ENCODE measurements around the gene CRTC1. TPM values are rescaled to one million over a fixed set of nuclear protein-coding genes. Genes with fewer than 3 reads are reported as not detected.

CRTC1 gene
- total RNA-seq, 1 donor from 2014 or later = 7.2 TPM

DNA sequence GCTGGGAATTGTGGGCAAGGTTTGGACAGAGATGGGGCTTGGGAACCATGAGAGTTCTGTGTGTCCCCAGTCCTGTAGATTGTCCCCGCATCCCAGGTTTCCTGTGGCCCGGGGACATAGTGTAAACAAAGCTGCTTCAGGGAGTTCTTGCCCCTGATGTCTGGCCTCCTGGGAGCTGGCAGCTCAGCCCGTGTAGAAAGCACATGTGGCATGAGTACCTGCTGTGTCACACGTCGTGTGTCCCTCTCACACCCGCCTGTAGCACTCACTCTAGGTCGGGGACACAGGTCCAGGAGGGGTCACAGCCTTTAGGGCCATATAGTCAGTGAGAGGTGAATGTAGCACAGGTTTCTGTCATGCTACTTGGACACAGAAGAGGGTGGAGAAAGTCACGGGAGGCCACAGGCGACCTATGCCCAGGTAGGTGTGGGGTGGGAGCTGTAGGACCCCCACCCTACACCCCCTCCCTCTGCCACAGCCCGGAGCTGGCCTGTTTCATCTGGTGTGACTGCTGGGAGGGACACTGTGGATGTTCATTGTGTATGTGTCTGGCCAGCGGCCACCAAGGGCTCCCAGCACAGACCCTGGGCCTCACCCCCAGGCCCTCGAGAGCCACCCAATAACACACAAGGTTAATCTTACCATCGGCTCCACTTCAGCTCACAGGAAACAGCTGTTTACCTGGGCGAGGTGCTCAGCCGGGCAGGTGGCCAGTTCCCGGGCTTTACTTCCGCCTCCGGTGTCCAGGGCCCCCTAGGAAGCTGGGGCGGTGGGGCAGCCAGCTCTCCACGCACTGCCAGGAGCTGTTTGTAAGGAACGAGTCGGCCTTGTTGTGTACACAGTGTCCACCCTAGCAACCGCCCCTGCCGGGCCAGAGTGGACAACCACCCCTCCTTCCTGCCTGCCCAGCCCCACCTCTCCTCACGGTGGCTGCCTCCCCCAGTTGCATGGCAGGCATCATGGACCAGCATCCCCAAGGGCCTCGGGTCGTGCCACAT is 57.9 kb downstream of the CRTC1 start:
- intact Hi-C loops (cut with micrococcal nuclease) = no loop called here
- no peaks in the 10 kb centered on the region for H3K9me3 Mint-ChIP-seq
- H3K4me1 Mint-ChIP-seq = no peaks in the 10 kb centered on the region
- no peak overlapping the region for H3K4me3 Mint-ChIP-seq
- H3K36me3 Mint-ChIP-seq (ENCODE audit: low read depth) = no peaks in the 10 kb centered on the region
- no peak overlapping the region for H3K27ac Mint-ChIP-seq
- DNase-seq = no peak
- H3K27me3 Mint-ChIP-seq = no peaks in the 10 kb centered on the region

DNA sequence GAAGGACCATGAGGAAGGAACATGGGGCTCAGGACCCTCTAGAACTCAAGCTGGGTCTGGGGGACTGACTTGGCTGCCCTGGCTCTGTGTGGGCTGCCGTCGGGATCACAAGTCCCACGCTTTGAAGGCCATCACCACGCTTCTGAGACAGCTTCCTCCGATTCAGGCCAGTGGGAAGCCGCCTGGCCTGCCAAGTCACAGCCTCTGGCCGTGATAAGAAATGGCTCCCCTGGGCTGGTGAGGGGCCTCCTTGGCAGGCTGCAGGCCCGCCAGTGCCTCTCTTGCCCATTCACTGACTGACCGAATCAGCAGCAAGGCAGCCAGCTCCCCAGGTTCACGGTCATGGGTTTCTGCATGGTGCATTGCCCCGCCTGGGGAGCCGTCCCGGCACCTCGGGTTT is 58.8 kb downstream of the CRTC1 start:
- no peak for DNase-seq
- intact Hi-C loops (cut with micrococcal nuclease) = no loop called here
- Mint-ChIP-seq H3K4me1 (no peaks in the 10 kb centered on the region), H3K27ac (no peak overlapping the region), H3K36me3 (ENCODE audit: low read depth) (no peaks in the 10 kb centered on the region), H3K4me3 (no peak overlapping the region), H3K9me3 (no peaks in the 10 kb centered on the region), H3K27me3 (no peaks in the 10 kb centered on the region)

DNA sequence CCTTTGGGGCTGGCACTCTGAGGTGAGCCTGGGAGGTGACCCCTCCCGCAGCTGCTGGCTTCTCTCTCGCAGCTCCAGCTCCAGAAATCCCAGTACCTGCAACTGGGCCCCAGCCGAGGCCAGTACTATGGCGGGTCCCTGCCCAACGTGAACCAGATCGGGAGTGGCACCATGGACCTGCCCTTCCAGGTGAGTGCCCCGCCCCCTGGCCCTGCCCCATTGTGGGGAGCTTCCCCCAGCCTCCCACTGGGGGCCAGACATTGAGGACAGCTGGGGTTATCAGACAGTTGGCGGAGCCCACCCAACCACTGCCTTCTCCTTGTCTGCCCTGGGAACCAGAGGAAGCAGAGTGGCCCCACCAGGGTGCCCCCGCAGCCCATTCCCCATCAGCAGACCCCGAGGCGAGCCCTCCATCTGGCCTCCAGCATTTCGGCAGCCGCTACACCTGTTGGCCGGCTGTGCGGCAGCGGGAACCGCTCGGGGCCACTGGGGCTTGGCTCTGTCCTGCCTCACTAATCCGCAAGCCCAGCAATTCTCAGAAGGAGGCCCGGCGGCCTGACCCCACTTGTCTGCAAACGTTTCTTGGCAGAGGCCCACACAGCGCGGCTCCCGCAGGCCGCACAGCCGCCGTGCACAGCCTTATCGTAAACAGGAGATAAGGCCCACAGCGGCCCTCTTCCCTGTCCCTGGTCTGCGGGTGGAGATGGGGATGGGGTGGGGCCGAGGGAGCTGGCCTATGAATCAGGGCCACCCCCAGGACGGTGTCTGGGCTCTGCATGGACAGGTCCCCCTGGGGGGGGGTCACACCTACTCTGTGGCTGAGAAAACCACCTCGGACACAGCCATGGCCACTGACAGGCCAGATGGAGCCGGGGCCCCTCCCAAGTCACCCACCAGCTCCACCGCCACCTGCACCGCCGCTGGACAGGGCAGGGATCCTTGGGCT is 59.6 kb downstream of the CRTC1 start:
- Mint-ChIP-seq H3K27ac (no peak overlapping the region), H3K4me1 (no peaks in the 10 kb centered on the region), H3K27me3 (no peaks in the 10 kb centered on the region), H3K9me3 (no peaks in the 10 kb centered on the region), H3K4me3 (no peak overlapping the region), H3K36me3 (ENCODE audit: low read depth) (no peaks in the 10 kb centered on the region)
- intact Hi-C loops (cut with micrococcal nuclease) = no loop called here
- DNase-seq = no peak

DNA sequence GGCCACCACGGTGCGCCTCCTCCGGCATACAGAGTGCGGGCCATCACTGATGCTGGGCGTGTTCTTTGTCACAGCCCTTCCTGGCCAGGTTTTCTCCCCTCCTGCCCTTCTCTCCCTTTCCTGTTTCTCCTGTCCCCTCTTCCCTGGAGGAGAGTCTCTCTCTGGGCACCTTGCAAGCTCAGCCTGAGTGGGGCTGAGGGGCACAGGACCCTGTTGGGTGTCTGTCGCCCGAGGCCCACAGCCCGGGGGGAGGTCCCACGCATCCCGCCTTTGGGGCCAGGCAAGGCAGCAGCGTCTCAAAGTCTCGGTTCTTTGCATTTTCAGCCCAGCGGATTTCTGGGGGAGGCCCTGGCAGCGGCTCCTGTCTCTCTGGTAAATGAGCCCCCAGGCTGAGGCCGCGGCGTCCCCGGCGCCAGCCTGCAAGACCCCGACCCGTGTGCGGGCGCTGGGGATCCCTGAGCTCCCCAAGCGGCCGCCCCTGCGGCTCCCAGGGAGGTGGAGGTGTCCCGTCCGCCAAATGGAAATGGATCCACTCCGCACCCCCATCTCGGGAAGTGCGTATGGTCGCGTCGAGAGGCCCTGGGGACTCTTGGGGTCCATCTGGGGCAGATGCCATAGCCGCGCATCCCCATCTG is 60.4 kb downstream of the CRTC1 start:
- DNase-seq = no peak
- H3K27ac Mint-ChIP-seq = no peak overlapping the region
- no peaks in the 10 kb centered on the region for H3K27me3 Mint-ChIP-seq
- no peak overlapping the region for H3K4me3 Mint-ChIP-seq
- no peaks in the 10 kb centered on the region for H3K4me1 Mint-ChIP-seq
- intact Hi-C loops (cut with micrococcal nuclease) = no loop called here
- H3K9me3 Mint-ChIP-seq = no peaks in the 10 kb centered on the region
- no peaks in the 10 kb centered on the region for H3K36me3 Mint-ChIP-seq (ENCODE audit: low read depth)

DNA sequence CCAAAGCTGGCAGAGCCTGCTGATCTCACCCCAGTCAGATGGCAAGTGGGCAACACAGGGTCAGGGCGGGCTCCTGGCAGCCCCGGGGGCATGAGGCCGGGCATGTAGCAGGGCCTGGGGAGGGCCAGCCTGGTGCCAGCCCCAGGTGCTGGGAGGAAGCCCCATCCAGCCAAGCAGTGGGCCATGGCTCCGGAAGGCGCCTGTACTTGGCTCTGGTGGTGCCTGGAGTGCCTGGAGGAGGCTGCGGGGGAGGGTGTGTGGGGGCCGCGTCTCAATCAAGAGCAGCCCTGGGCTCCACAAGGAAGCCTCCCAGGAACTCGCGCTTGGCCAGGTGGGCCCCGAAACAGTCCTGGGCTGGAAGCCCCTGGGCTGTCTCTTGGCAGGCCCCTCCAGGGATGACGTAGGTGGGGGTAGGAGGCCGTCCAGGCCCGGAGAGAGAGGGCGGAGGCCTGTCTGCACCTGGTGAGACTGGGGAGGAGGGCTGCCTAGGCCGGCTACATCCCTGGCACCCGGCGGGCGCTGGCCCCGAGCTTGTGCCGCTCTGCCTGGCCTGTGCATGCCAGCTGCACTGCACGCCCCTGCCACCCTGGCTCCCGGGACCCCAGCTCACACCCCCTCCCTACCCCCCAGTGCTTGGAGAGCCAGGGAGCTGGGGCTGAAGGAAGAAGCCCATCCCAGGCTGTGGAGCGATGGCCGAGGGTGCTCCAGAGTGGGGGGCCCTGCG is 61.7 kb downstream of the CRTC1 start:
- Mint-ChIP-seq H3K27me3 (no peaks in the 10 kb centered on the region), H3K4me3 (no peak overlapping the region), H3K4me1 (no peaks in the 10 kb centered on the region), H3K36me3 (ENCODE audit: low read depth) (no peaks in the 10 kb centered on the region), H3K27ac (no peak overlapping the region), H3K9me3 (no peaks in the 10 kb centered on the region)
- DNase-seq = no peak
- intact Hi-C loops (cut with micrococcal nuclease) = no loop called here

DNA sequence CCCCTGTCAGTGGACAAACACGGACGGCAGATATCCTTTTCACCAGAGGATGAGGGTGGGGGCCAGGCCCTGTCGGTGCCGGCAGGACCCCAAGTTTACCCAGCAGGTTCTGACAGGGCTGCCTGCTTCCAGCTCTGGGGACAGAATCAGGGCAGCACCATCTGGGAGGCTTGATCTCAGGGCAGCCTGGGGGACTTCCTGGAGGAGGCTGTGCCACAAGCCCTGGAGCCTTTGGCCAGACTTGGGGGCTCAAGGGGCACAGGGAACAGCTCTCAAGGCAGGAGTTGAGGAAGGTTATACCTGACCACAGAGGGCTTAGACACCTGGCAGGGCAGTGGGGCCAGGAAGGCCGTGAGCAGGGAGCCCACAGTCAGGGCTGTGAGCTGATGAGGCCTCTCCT is 62.5 kb downstream of the CRTC1 start:
- H3K9me3 Mint-ChIP-seq = no peaks in the 10 kb centered on the region
- no peaks in the 10 kb centered on the region for H3K4me1 Mint-ChIP-seq
- no peak for DNase-seq
- H3K27ac Mint-ChIP-seq = no peak overlapping the region
- H3K36me3 Mint-ChIP-seq (ENCODE audit: low read depth) = no peaks in the 10 kb centered on the region
- intact Hi-C loops (cut with micrococcal nuclease) = no loop called here
- H3K4me3 Mint-ChIP-seq = no peak overlapping the region
- H3K27me3 Mint-ChIP-seq = no peaks in the 10 kb centered on the region

DNA sequence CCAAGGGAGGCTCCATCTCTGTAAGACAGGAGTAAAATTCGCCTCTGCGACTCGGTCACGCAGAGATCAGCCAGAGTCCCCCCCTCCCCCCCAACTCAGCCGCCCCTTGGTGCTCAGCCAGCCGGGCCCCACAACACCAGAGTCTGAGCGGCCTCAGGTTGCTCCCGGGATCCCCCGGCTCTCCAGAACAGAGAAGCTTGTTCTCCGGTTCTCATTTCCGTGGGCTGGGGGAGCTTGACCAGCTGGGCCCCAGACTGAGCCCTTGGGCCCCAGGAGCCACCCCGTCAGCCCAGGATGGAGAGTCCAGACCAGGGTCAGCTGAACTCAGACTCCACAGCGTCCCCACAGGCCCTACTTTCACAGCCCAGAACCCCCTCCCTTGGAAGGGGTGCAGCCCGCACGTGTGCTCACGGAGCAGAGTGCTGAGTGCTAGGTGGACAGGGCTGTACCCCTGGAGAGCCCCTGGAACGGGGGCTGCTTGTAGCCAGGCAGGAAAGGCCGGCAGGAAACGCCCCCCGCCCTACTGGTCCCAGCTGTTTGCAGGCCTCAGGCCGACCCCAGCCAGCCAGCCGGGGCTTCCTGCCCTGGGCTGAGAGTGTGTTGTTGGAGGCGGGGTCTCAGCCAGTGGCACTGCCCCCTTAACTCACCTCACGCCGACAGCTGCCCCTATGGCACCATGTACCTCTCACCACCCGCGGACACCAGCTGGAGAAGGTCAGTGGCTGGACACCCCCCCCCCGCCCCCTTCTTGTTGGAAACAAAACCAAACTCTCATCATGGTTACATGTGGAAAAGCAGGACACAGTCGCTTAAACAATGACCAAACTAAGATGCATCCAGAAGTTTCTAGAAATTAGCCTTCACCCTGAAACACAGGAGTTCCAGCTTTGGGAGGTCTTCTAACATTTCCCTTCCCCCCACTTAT is 63.2 kb downstream of the CRTC1 start:
- Mint-ChIP-seq H3K27me3 (no peaks in the 10 kb centered on the region), H3K36me3 (ENCODE audit: low read depth) (no peaks in the 10 kb centered on the region), H3K9me3 (no peaks in the 10 kb centered on the region), H3K27ac (no peak overlapping the region), H3K4me1 (no peaks in the 10 kb centered on the region), H3K4me3 (no peak overlapping the region)
- DNase-seq = no peak
- intact Hi-C loops (cut with micrococcal nuclease) = no loop called here

DNA sequence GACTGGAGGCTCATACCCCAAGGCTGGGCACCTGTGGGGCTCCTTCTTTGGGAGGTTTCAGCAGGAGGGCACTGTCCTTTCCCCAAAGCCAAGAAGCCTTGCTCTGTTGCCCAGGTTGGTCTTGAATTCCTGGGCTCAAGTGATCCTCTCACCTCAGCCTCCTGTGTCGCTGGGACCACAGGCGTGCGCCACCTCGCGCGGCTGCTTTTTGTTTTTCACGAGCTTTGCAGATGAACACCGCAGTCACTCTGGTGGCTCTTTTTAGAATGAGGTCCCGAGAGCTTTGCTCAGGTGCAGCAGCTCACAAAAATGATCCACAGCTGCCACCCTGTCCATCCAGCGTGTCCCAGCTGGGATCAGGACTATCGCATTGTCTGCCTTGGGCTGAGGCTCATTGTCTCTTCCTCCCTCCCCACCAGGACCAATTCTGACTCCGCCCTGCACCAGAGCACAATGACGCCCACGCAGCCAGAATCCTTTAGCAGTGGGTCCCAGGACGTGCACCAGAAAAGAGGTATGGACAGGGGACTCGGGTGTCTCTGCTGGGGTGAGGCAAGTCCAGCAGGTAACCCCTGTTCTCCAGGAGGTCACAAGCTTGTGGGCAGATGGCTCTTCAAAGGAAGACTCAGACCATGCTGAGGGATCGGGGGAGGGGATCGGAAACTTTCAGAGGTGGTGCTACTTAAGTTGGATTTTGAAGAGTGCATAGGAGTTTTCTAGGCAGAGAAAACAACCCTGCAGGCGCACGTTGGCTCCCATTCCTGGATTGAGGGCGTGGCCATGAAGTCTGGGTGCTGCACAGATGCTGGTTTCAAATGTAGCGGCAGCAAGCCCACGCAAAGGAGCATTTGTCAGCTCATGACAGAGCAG is 66.1 kb downstream of the CRTC1 start:
- Mint-ChIP-seq H3K27ac (no peak overlapping the region), H3K36me3 (ENCODE audit: low read depth) (peaks cover 1% of the 10 kb centered on the region), H3K9me3 (no peaks in the 10 kb centered on the region), H3K4me1 (no peaks in the 10 kb centered on the region), H3K27me3 (no peaks in the 10 kb centered on the region), H3K4me3 (no peak overlapping the region)
- DNase-seq = no peak
- intact Hi-C loops (cut with micrococcal nuclease) = no loop called here

DNA sequence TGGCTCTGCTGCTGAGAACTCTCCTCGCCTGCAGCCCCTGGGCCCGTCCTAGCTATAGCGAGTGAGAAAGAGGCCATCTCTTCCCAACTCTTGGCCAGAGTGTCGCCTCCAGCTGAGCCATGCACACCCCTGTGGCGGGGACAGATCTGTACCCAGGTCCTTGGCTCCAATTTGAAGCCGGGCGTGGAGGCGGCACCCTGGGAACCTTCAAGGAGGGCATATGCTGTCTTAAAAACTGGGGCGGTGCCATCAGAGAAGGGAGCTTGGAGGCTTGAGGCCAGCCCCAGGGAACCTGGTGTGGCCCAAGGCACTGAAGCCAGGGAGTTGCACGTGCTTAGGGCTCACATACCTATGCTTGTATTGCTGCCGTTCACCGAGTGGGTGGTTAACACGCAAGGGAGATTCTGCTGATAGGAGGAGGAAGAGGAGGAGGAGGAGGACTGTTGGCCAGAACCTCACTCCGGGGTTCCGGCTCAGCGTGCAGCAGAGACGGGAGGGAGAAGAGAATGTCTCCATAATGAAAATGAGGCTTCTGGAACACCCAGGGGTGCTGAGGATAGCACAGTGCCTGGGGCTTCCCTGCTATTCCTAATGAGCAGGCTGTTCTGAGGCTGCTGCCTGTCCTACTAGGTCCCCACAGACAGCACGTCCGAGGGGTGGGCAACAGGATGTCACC is 67.0 kb downstream of the CRTC1 start:
- no peak overlapping the region for H3K4me3 Mint-ChIP-seq
- no peak overlapping the region for H3K27ac Mint-ChIP-seq
- H3K9me3 Mint-ChIP-seq = no peaks in the 10 kb centered on the region
- DNase-seq = no peak
- intact Hi-C loops (cut with micrococcal nuclease) = no loop called here
- H3K27me3 Mint-ChIP-seq = no peaks in the 10 kb centered on the region
- no peaks in the 10 kb centered on the region for H3K4me1 Mint-ChIP-seq
- peaks cover 1% of the 10 kb centered on the region for H3K36me3 Mint-ChIP-seq (ENCODE audit: low read depth)

DNA sequence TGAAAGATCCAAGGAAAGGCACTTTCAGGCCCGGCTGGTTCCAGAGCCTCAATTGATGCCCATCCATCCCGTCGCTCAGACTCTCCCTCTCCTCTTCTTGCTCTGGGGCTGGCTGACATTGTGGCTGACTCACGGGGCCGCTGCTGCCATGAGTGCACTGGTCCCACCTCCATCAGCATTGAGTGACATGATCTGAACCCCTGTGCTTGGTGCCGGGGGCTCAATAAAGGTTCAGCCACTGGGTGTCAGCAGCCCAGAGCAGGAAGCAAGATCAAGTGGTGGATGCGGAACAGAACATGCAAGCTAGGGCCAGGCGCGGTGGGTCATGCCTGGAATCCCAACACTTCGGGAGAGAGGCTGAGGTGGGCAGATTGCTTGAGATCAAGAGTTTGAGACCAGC is 68.1 kb downstream of the CRTC1 start:
- H3K4me1 Mint-ChIP-seq = no peaks in the 10 kb centered on the region
- H3K27ac Mint-ChIP-seq = no peak overlapping the region
- no peaks in the 10 kb centered on the region for H3K9me3 Mint-ChIP-seq
- no peak overlapping the region for H3K4me3 Mint-ChIP-seq
- intact Hi-C loops (cut with micrococcal nuclease) = no loop called here
- DNase-seq = no peak
- H3K36me3 Mint-ChIP-seq (ENCODE audit: low read depth) = peaks cover 1% of the 10 kb centered on the region
- H3K27me3 Mint-ChIP-seq = no peaks in the 10 kb centered on the region

DNA sequence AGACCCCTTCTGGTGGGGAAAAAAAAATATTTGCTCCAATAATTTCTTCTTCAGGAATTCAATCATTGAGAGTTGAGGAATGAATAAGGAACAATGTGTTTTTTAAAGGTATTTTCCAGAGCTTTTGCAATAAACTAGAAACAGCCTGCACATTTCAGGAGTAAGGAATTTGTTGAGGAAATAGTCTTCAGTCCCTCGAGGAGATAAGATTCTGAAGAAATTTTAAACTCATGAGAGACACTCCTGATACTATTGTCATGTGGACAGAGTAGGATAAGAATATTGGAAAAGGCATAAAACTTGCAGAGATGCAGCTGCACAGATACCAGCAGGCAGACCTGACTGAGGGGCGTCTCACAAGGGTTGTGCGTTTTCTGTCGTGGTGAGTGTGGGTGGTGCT is 71.0 kb downstream of the CRTC1 start:
- Mint-ChIP-seq H3K9me3 (no peaks in the 10 kb centered on the region), H3K36me3 (ENCODE audit: low read depth) (peaks cover 1% of the 10 kb centered on the region), H3K27ac (no peak overlapping the region), H3K27me3 (no peaks in the 10 kb centered on the region), H3K4me3 (no peak overlapping the region), H3K4me1 (no peaks in the 10 kb centered on the region)
- no peak for DNase-seq
- intact Hi-C loops (cut with micrococcal nuclease) = no loop called here
